Activated CD8-positive, alpha-beta memory T cell treated with anti-CD3 and anti-CD28 coated beads, Interleukin-2, amount 50 U/mL, for 24 hours (primary cell): Measurements from ENCODE around the gene MRPL21.
"Not testable (repeated sequence)": the region's sequence is repeated elsewhere in the genome, so short reads cannot be mapped to it uniquely, and the experiment has no call there.

Experiments
- DNase-seq: peaks from one replicate; pipeline ENCODE4 v3.0.0-alpha.2; 2020; ENCODE audit errors: extremely low read depth

MRPL21 gene

GRCh38 chr11:68911731-68912130 is 8.1 kb upstream of the MRPL21 start:
- no peak for DNase-seq

- DNase-seq: no peak
Measured at GRCh38 chr11:68910965-68911364, 7.3 kb upstream of the MRPL21 start.

GRCh38 chr11:68908273-68908672 is 4.6 kb upstream of the MRPL21 start:
- no peak for DNase-seq

GRCh38 chr11:68905421-68906360 is 2.1 kb upstream of the MRPL21 start:
- DNase-seq: no peak

GRCh38 chr11:68904248-68904847 is 716 bp upstream of the MRPL21 start:
- DNase-seq: no peak

- no peak for DNase-seq
Measured at GRCh38 chr11:68900835-68901381, 2.7 kb downstream of the MRPL21 start.

GRCh38 chr11:68897441-68897840 is 6.2 kb downstream of the MRPL21 start:
- DNase-seq: no peak

- DNase-seq: no peak
Measured at GRCh38 chr11:68896171-68896959, 7.3 kb downstream of the MRPL21 start.

GRCh38 chr11:68893282-68893681 is 10.3 kb downstream of the MRPL21 start:
- no peak for DNase-seq

- no peak for DNase-seq
Measured at GRCh38 chr11:68892576-68892975, 11.1 kb downstream of the MRPL21 start.

- no peak for DNase-seq
Measured at GRCh38 chr11:68891351-68891948, 12.2 kb downstream of the MRPL21 start.

GRCh38 chr11:68890490-68891231 is 13.0 kb downstream of the MRPL21 start:
- DNase-seq: no peak

GRCh38 chr11:68889948-68890446 is 13.6 kb downstream of the MRPL21 start:
- DNase-seq: no peak

GRCh38 chr11:68884827-68885226 is 18.8 kb downstream of the MRPL21 start:
- DNase-seq: not testable (repeated sequence)

GRCh38 chr11:68882391-68882790 is 21.2 kb downstream of the MRPL21 start:
- no peak for DNase-seq

GRCh38 chr11:68881320-68881719 is 22.3 kb downstream of the MRPL21 start:
- DNase-seq: no peak

- no peak for DNase-seq
Measured at GRCh38 chr11:68880851-68881250, 22.8 kb downstream of the MRPL21 start.

- no peak for DNase-seq
Measured at GRCh38 chr11:68878022-68878421, 25.6 kb downstream of the MRPL21 start.

GRCh38 chr11:68872216-68873003 is 31.2 kb downstream of the MRPL21 start:
- no peak for DNase-seq

- DNase-seq: no peak
Measured at GRCh38 chr11:68870470-68870869, 33.2 kb downstream of the MRPL21 start.
